Anterior cingulate cortex (tissue), 58 donors: ENCODE results near the gene ARHGEF19.
A peak's percentile ranks its signal among the peaks of the same experiment; 100 is the strongest.
"Not testable (repeated sequence)": the region's sequence is repeated elsewhere in the genome, so short reads cannot be mapped to it uniquely, and the experiment has no call there.

Experiments used
- DNase-seq, 58 donors: peaks; one replicate each; lab custom pipeline; 2025; lab: John Stamatoyannopoulos, UW

The ARHGEF19 gene

GRCh38 chr1:16226490-16227179 lies 14.2 kb upstream of the ARHGEF19 start:
- DNase-seq = peak in 6 of 58 donors; percentile 1 to 19 (median 16)

GRCh38 chr1:16226129-16226489 lies 13.7 kb upstream of the ARHGEF19 start:
- DNase-seq = no peak

- no peak for DNase-seq
Observed at GRCh38 chr1:16224472-16224871, 12.0 kb upstream of the ARHGEF19 start.

GRCh38 chr1:16222716-16223115 lies 10.3 kb upstream of the ARHGEF19 start:
- not testable (repeated sequence) for DNase-seq

GRCh38 chr1:16221499-16221898 lies 9.0 kb upstream of the ARHGEF19 start:
- no peak for DNase-seq

- DNase-seq = no peak
Observed at GRCh38 chr1:16219968-16220500, 7.6 kb upstream of the ARHGEF19 start.

- DNase-seq = no peak
Observed at GRCh38 chr1:16218674-16219071, 6.2 kb upstream of the ARHGEF19 start.

GRCh38 chr1:16218014-16218673 lies 5.7 kb upstream of the ARHGEF19 start:
- DNase-seq = no peak

GRCh38 chr1:16217061-16217785 lies 4.8 kb upstream of the ARHGEF19 start:
- peak in 55 of 58 donors; percentile 8 to 94 (median 83) for DNase-seq

GRCh38 chr1:16215882-16216753 lies 3.7 kb upstream of the ARHGEF19 start:
- peak in 40 of 58 donors; percentile 4 to 71 (median 39) for DNase-seq

GRCh38 chr1:16215240-16215639 lies 2.8 kb upstream of the ARHGEF19 start:
- not testable (repeated sequence) for DNase-seq

- DNase-seq = not testable (repeated sequence)
Observed at GRCh38 chr1:16213544-16213943, 1.1 kb upstream of the ARHGEF19 start.

GRCh38 chr1:16213013-16213412 lies 561 bp upstream of the ARHGEF19 start:
- no peak for DNase-seq

- no peak for DNase-seq
Observed at GRCh38 chr1:16211824-16212223, 628 bp downstream of the ARHGEF19 start.

- no peak for DNase-seq
Observed at GRCh38 chr1:16210581-16210980, 1.9 kb downstream of the ARHGEF19 start.

GRCh38 chr1:16209847-16210407 lies 2.5 kb downstream of the ARHGEF19 start:
- DNase-seq = peak in 37 of 58 donors; percentile 6 to 66 (median 29)

- no peak for DNase-seq
Observed at GRCh38 chr1:16209132-16209846, 3.2 kb downstream of the ARHGEF19 start.

GRCh38 chr1:16208270-16208987 lies 4.0 kb downstream of the ARHGEF19 start:
- no peak for DNase-seq
